Testis (tissue), 2 donors: ENCODE results near the gene ZBTB43.

ENCODE experiments used
- CTCF ChIP-seq, 3 experiments: fragments of 450-650 bp in 2 of 3; fragments of 200-600 bp in 1 of 3; sonication (generic) in 1 of 3; IDR thresholded peaks; one replicate each; pipeline ENCODE4 v1.5.1; 2016 to 2019; ENCODE audit warnings: antibody characterized with exemption in 3 of 3, mild to moderate bottlenecking in 2 of 3, moderate library complexity in 1 of 3
- POLR2A ChIP-seq: fragments of 450-650 bp; IDR thresholded peaks from one replicate; pipeline ENCODE4 v1.6.1; 2017; ENCODE audit warnings: antibody characterized with exemption, mild to moderate bottlenecking, moderate library complexity

- TF ChIP-seq CTCF (IDR thresholded peaks at IDR 0.05): no peak
- no peak for TF ChIP-seq POLR2A
Measured at GRCh38 chr9:126832440-126832839, 27.6 kb downstream of the ZBTB43 start.
